Measurements from ENCODE around the gene PCAT7. TPM values are rescaled to one million over a fixed set of nuclear protein-coding genes. Genes with fewer than 3 reads are reported as not detected.
"Not testable (repeated sequence)": the region's sequence is repeated elsewhere in the genome, so short reads cannot be mapped to it uniquely, and the experiment has no call there.

Gene PCAT7
- total RNA-seq, 4 donors from 2014 or later = 0.60 to 5.2 (median 1.7) TPM

- Histone ChIP-seq H3K27me3 (no peaks in the 10 kb centered on the region), H3K27ac (no peak overlapping the region), H3K36me3 (no peaks in the 10 kb centered on the region), H3K4me3 (no peak overlapping the region), H3K9me3 (no peaks in the 10 kb centered on the region), H3K4me1 (no peaks in the 10 kb centered on the region)
- intact Hi-C loops (cut with DNase I; ENCODE audit: low total_unique reads) (no loop called here), in situ Hi-C loops (cut with MboI; ENCODE audit: low pct_ligation_motif_present in 1 of 4, low pct_unique_long_range_greater_than_20kb in 1 of 4, low sequenced_read_pairs in 3 of 4) (no loop called here)
- WGBS, 2 donors (ENCODE audit: low coverage in 1 of 2) = 56 to 88% methylated on average over 1 to 8 of the region's 8 CpGs
- no peak for DNase-seq
- TF ChIP-seq EP300 (IDR thresholded peaks at IDR 0.05; ENCODE audit: low read depth) (no peak), POLR2AphosphoS5 (IDR thresholded peaks at IDR 0.05) (no peak), POLR2A (IDR thresholded peaks at IDR 0.05) (no peak), CTCF (IDR thresholded peaks at IDR 0.05) (no peak)
These were observed 37.0 kb downstream of the PCAT7 start for GRCh38 chr9:94591876-94592275.

DNA sequence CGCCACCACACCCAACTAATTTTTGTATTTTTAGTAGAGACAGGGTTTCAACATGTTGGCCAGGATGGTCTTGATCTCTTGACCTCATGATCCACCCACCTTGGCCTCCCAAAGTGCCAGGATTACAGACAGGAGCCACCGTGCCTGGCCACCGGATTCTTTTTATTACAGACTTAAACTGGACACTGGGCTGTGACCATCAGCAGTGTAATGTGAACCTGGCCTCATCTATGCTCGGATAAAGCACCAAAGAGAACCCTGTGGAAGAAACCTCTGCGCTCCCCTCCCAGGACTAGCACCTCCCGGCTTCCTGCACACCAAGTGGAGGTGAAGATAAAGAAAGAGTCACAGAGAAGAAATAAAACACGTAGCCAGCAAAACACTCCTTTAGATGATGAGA is 37.8 kb downstream of the PCAT7 start:
- DNase-seq; H3K36me3 ChIP-seq; intact Hi-C loops (cut with DNase I; ENCODE audit: low total_unique reads); H3K9me3 ChIP-seq; H3K27me3 ChIP-seq; H3K4me1 ChIP-seq; H3K4me3 ChIP-seq; H3K27ac ChIP-seq; in situ Hi-C loops (cut with MboI; ENCODE audit: low pct_ligation_motif_present in 1 of 4, low pct_unique_long_range_greater_than_20kb in 1 of 4, low sequenced_read_pairs in 3 of 4): not testable (repeated sequence)
- 40 to 79% methylated on average over 1 to 7 of the region's 7 CpGs for WGBS, 2 donors (ENCODE audit: low coverage in 1 of 2)

GRCh38 chr9:94593459-94594345 is 38.8 kb downstream of the PCAT7 start, which contains the start of gene FBP2:
TSS of gene FBP2 (minus strand) at chr9:94593824. CDS start at chr9:94593726, 98 bp downstream.
- Histone ChIP-seq H3K27ac (no peak within 1 kb of the TSS), H3K4me1 (no peaks in the 10 kb centered on the region), H3K36me3 (no peaks in the 10 kb centered on the region), H3K27me3 (no peaks in the 10 kb centered on the region), H3K4me3 (no peak within 1 kb of the TSS), H3K9me3 (no peaks in the 10 kb centered on the region)
- 51 to 77% methylated on average over 5 to 21 of the region's 21 CpGs for WGBS, 2 donors (ENCODE audit: low coverage in 1 of 2)
- in situ Hi-C loops (cut with MboI; ENCODE audit: low pct_ligation_motif_present in 1 of 4, low pct_unique_long_range_greater_than_20kb in 1 of 4, low sequenced_read_pairs in 3 of 4) = no loop called here
- no peak for TF ChIP-seq EP300 (IDR thresholded peaks at IDR 0.05; ENCODE audit: low read depth)
- TF ChIP-seq CTCF (IDR thresholded peaks at IDR 0.05) = no peak
- TF ChIP-seq POLR2AphosphoS5 (IDR thresholded peaks at IDR 0.05) = no peak
- intact Hi-C loops (cut with DNase I; ENCODE audit: low total_unique reads) = no loop called here
- no peak for DNase-seq

DNA sequence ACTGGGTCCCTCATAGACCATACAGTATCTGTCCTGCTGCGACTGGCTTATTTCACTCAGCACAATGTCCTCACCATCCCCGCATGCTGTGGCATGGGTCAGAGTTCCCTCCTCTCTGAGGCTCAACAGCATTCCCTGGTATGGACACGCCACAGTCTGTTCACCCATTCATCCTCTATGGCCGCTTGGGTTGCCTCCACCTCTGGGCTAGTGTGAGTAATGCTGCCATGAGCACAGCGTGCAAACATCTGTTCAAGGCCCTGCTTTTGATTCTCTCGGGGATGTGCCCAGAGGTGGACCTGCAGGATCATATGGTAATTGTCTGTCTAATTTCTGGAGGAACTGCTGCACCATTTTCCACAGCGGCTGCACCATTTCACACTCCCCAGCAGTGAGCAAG is 44.2 kb downstream of the PCAT7 start:
- intact Hi-C loops (cut with DNase I; ENCODE audit: low total_unique reads) (no loop called here), in situ Hi-C loops (cut with MboI; ENCODE audit: low pct_ligation_motif_present in 1 of 4, low pct_unique_long_range_greater_than_20kb in 1 of 4, low sequenced_read_pairs in 3 of 4) (no loop called here)
- no peaks in the 10 kb centered on the region for H3K9me3 ChIP-seq
- H3K27ac ChIP-seq = no peak overlapping the region
- H3K4me1 ChIP-seq = peaks cover 11 to 25% (median 19%) of the 10 kb centered on the region in 4 donors
- no peak for TF ChIP-seq CTCF (IDR thresholded peaks at IDR 0.05)
- no peak for DNase-seq
- no peaks in the 10 kb centered on the region for H3K27me3 ChIP-seq
- WGBS, 2 donors (ENCODE audit: low coverage in 1 of 2) = 73 to 81% methylated on average over 5 to 7 of the region's 7 CpGs
- H3K4me3 ChIP-seq = no peak overlapping the region
- no peaks in the 10 kb centered on the region for H3K36me3 ChIP-seq

All from transverse colon (tissue), 4 donors.